Measurements from ENCODE around the gene IBTK.

GRCh38 chr6:82264824-82265223 lies 17.3 kb upstream of the IBTK start:
- TF ChIP-seq POLR2AphosphoS5 (IDR thresholded peaks at IDR 0.05), result no peak
- TF ChIP-seq CTCF (IDR thresholded peaks at IDR 0.05), result no peak
- no peak for TF ChIP-seq POLR2A (IDR thresholded peaks at IDR 0.05)
